K562 (cell line): ENCODE results near the gene UFL1.

Source experiments
- BDP1 ChIP-seq: IDR thresholded peaks from 3 replicates; pipeline ENCODE4 v1.6.1; 2011; ENCODE audit not compliant: insufficient read length, insufficient read depth
- CTCF ChIP-seq, 3 experiments: IDR thresholded peaks in 2 of 3; conservative IDR thresholded peaks in 1 of 3; 2 replicates each; pipeline ENCODE4 v1.5.1; 2011 to 2012; ENCODE audit warnings: low read length in 3 of 3, mild to moderate bottlenecking in 3 of 3, control low read depth in 2 of 3, improper control_type of control experiment in 1 of 3, inconsistent platforms in 1 of 3, low read depth in 1 of 3, mixed read lengths in 1 of 3, moderate library complexity in 1 of 3; ENCODE audit not compliant: insufficient read depth in 2 of 3
- ELK1 ChIP-seq: sonication (generic); formaldehyde crosslinking; IDR thresholded peaks from 2 replicates; pipeline ENCODE4 v1.8.1; 2022; ENCODE audit warnings: missing genetic modification reagents
- EZH2 ChIP-seq: IDR thresholded peaks from 2 replicates; pipeline ENCODE4 v1.6.1; 2012; ENCODE audit warnings: low read depth, mild to moderate bottlenecking, inconsistent platforms, low read length, borderline replicate concordance
- HNRNPUL1 ChIP-seq: fragments of 200-400 bp; formaldehyde crosslinking; IDR thresholded peaks from 2 replicates; pipeline ENCODE4 v1.6.1; 2017; ENCODE audit warnings: low read length
- IRF2 ChIP-seq: sonication (generic); formaldehyde crosslinking; IDR thresholded peaks from 2 replicates; pipeline ENCODE4 v1.8.1; 2022; ENCODE audit warnings: mild to moderate bottlenecking, missing genetic modification reagents
- SMAD3 ChIP-seq: fragments of 450-650 bp; formaldehyde crosslinking; conservative IDR thresholded peaks from 2 replicates; pipeline ENCODE4 v1.4.0; 2020; ENCODE audit warnings: mild to moderate bottlenecking
- ZNF239 ChIP-seq: fragments of 250-450 bp; sonication (Bioruptor Pico); IDR thresholded peaks from 2 replicates; pipeline ENCODE4 v1.4.0; 2020; ENCODE audit warnings: mild to moderate bottlenecking

GRCh38 chr6:96571551-96571950, 49.9 kb downstream of the UFL1 start:
- no peak for TF ChIP-seq IRF2 (CRISPR knock-in tag)
- no peak for TF ChIP-seq CTCF (IDR thresholded peaks at IDR 0.05 in 2 of 3, conservative IDR thresholded peaks at IDR 0.05 in 1 of 3; ENCODE audit: insufficient read depth in 2 of 3, low read depth in 1 of 3, low read length in 3 of 3)
- TF ChIP-seq ELK1 = no peak
- TF ChIP-seq EZH2 = no peak
- TF ChIP-seq SMAD3 (CRISPR knock-in tag) = no peak
- TF ChIP-seq HNRNPUL1 = no peak
- no peak for TF ChIP-seq BDP1
- TF ChIP-seq ZNF239 (CRISPR knock-in tag) = no peak
